HCT116 (cell line): ENCODE results near the gene SNTG2. TPM values are rescaled to one million over a fixed set of nuclear protein-coding genes. Genes with fewer than 3 reads are reported as not detected.

ENCODE experiments used
- ATAC-seq: fragments of 200-7000 bp; cut with Tn5 transposase; 2 replicates; pipeline ENCODE4 v1.9.1; 2020; ENCODE audit warnings: mild to moderate bottlenecking, moderate library complexity
- BruUV-seq: library from RNA; stranded (reverse); fragments of 400-500 nt; replicated peaks from 2 replicates; lab custom pipeline; 2021; lab: Mats Ljungman, UMichigan
- CTCF ChIA-PET: fragments of 300-600 bp; sonication (Branson Sonifier 250); formaldehyde crosslinking; loops from one replicate; lab custom pipeline; 2021; ENCODE audit warnings: antibody characterized with exemption; lab: Charles Lee
- POLR2A ChIA-PET: fragments of 300-600, 350-600 bp; sonication (Branson Sonifier 250); formaldehyde crosslinking; loops from one replicate; lab custom pipeline; 2021; ENCODE audit warnings: antibody characterized with exemption; lab: Charles Lee
- RAD21 ChIA-PET, 2 experiments: fragments of 300-600 bp; sonication (Branson Sonifier 250); formaldehyde crosslinking; loops; one replicate each; lab custom pipeline; 2023; ENCODE audit warnings: low total read pairs in 2 of 2; ENCODE audit not compliant: uncharacterized antibody in 2 of 2, unreplicated experiment in 2 of 2, low non-redundant PET in 1 of 2; lab: Charles Lee
- DNase-seq: peaks from one replicate; pipeline ENCODE4 v3.0.0-alpha.2; 2010; ENCODE audit warnings: low read depth, low spot score
- H2AFZ ChIP-seq: fragments of 200-600 bp; shearing (Covaris generic), sonication (generic); 2 replicates; pipeline ENCODE4 v1.6.1; 2017; ENCODE audit warnings: low read depth, mixed run types, mixed read lengths, antibody characterized with exemption, low read length; ENCODE audit not compliant: poor library complexity, severe bottlenecking
- H3K27ac ChIP-seq: 2 replicates; pipeline ENCODE4 v1.5.1; 2012; ENCODE audit warnings: low read depth, low read length
- H3K27me3 ChIP-seq: fragments of 200-600 bp; sonication (generic); 2 replicates; pipeline ENCODE4 v1.6.1; 2016; ENCODE audit warnings: mixed run types, low read length, mixed read lengths; ENCODE audit not compliant: insufficient read depth
- H3K36me3 ChIP-seq, 2 experiments: fragments of 200-500 bp in 1 of 2; fragments of 200-600 bp in 1 of 2; sonication (Bioruptor generic) in 1 of 2; sonication (generic) in 1 of 2; 2 replicates each; pipeline versions ENCODE4 v1.5.1 to v1.6.1; 2014 to 2016; ENCODE audit warnings: low read length in 2 of 2, inconsistent platforms in 1 of 2, mixed read lengths in 1 of 2, mixed run types in 1 of 2; ENCODE audit not compliant: insufficient read depth in 2 of 2, control insufficient read depth in 1 of 2
- H3K4me1 ChIP-seq, 2 experiments: fragments of 200-600 bp in 1 of 2; sonication (generic) in 1 of 2; 2 replicates each; pipeline versions ENCODE4 v1.5.1 to v1.6.1; 2012 to 2017; ENCODE audit warnings: low read length in 2 of 2, inconsistent platforms in 1 of 2, mild to moderate bottlenecking in 1 of 2, mixed read lengths in 1 of 2, mixed run types in 1 of 2, moderate library complexity in 1 of 2; ENCODE audit not compliant: insufficient read depth in 2 of 2, control insufficient read depth in 1 of 2
- H3K4me2 ChIP-seq: fragments of 200-600 bp; sonication (generic); 2 replicates; pipeline ENCODE4 v1.6.1; 2017; ENCODE audit warnings: mixed run types, low read length, mixed read lengths
- H3K4me3 ChIP-seq, 2 experiments: fragments of 200-600 bp in 1 of 2; sonication (generic) in 1 of 2; replicated peaks in 1 of 2; 2 replicates each; pipeline ENCODE4 v1.5.1; 2011 to 2016; ENCODE audit warnings: low read length in 2 of 2, control low read depth in 1 of 2, low read depth in 1 of 2, mild to moderate bottlenecking in 1 of 2, mixed read lengths in 1 of 2, mixed run types in 1 of 2
- H3K79me2 ChIP-seq: fragments of 200-600 bp; sonication (generic); 2 replicates; pipeline ENCODE4 v1.6.1; 2017; ENCODE audit warnings: mild to moderate bottlenecking, mixed run types, low read length, moderate library complexity, mixed read lengths; ENCODE audit not compliant: insufficient read depth
- H3K9ac ChIP-seq: fragments of 200-600 bp; sonication (generic); 2 replicates; pipeline ENCODE4 v1.6.1; 2016; ENCODE audit warnings: low read length, mixed read lengths
- H3K9me2 ChIP-seq: fragments of 200-600 bp; sonication (generic), shearing (Covaris generic); 2 replicates; pipeline ENCODE4 v1.6.1; 2017; ENCODE audit warnings: mixed run types, mild to moderate bottlenecking, moderate library complexity; ENCODE audit not compliant: insufficient read depth
- H3K9me3 ChIP-seq, 2 experiments: fragments of 200-500 bp in 1 of 2; fragments of 200-600 bp in 1 of 2; sonication (Bioruptor generic) in 1 of 2; sonication (generic) in 1 of 2; 2 replicates each; pipeline ENCODE4 v1.6.1; 2014 to 2017; ENCODE audit warnings: low read length in 2 of 2, mixed read lengths in 2 of 2, inconsistent platforms in 1 of 2, low read depth in 1 of 2, mild to moderate bottlenecking in 1 of 2, mixed run types in 1 of 2, moderate library complexity in 1 of 2; ENCODE audit not compliant: control insufficient read depth in 1 of 2, insufficient read depth in 1 of 2
- H4K20me1 ChIP-seq: fragments of 200-600 bp; sonication (generic), shearing (Covaris generic); 2 replicates; pipeline ENCODE4 v1.6.1; 2017; ENCODE audit warnings: mixed run types, mild to moderate bottlenecking, moderate library complexity; ENCODE audit not compliant: insufficient read depth
- ELF1 ChIP-seq: IDR thresholded peaks from 2 replicates; pipeline ENCODE4 v1.6.1; 2012; ENCODE audit warnings: low read depth, borderline replicate concordance
- EZH2 ChIP-seq: fragments of 200-600 bp; sonication (generic); IDR thresholded peaks from 2 replicates; pipeline ENCODE4 v1.6.1; 2017; ENCODE audit warnings: antibody characterized with exemption, mixed run types
- POLR2AphosphoS5 ChIP-seq: IDR thresholded peaks from 2 replicates; pipeline ENCODE4 v1.6.1; 2011; ENCODE audit warnings: mild to moderate bottlenecking, low read depth, low read length, moderate library complexity
- SRF ChIP-seq: IDR thresholded peaks from 2 replicates; pipeline ENCODE4 v1.6.1; 2012; ENCODE audit warnings: low read depth
- ZNF274 ChIP-seq: fragments of 200-500 bp; sonication (Bioruptor generic); IDR thresholded peaks from 2 replicates; pipeline ENCODE4 v1.6.1; 2014; ENCODE audit warnings: mild to moderate bottlenecking, low read depth, low read length, inconsistent platforms
- intact Hi-C: fragments of 100-400 bp; cut with micrococcal nuclease; formaldehyde crosslinking; loops from 2 replicates; pipeline ENCODE4 v1.10.0; 2022
- total RNA-seq: library from RNA; stranded (reverse); gene quantifications from one replicate; pipeline ENCODE4 v1.2.1, GENCODE V29; 2021; ENCODE audit not compliant: unreplicated experiment
- TF ChIP-seq, protein P1 (sequence below): IDR thresholded peaks from 2 replicates; pipeline ENCODE4 v1.6.1; 2012
- TF ChIP-seq, protein P2 (sequence below): IDR thresholded peaks from 2 replicates; pipeline ENCODE4 v1.6.1; 2011; ENCODE audit warnings: mild to moderate bottlenecking, low read length, moderate library complexity; ENCODE audit not compliant: insufficient replicate concordance; ENCODE audit errors: extremely low read depth
- TF ChIP-seq, protein P3 (sequence below): IDR thresholded peaks from 2 replicates; pipeline ENCODE4 v1.6.1; 2012

The SNTG2 gene
- total RNA-seq, 1 experiment from 2014 or later: not detected

DNA sequence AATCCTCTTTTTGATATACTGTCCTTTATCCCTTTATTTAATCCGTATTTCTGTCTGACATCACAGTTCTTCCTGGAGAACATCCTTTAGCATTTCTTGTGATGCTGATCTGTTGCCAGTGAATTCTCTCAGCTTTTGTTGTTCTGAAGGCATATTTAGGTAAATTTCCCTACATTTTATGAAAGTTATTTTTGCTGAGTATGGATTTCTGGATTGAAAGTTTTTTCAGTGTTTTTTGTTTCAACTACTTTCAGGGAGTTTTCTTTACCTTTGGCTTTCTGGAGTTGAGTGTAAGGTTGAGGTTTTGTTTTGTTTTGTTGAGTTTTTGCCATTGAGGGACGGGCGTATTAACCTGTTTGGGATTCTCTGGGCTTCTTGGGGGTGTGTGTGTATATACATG is 22.5 kb downstream of the SNTG2 start:
- RAD21 ChIA-PET: no interaction called here
- Histone ChIP-seq H3K4me1 (no peaks in the 10 kb centered on the region), H3K27ac (no peak overlapping the region), H2AFZ (no peak overlapping the region), H3K9me2 (no peaks in the 10 kb centered on the region), H3K4me3 (no peak overlapping the region), H3K36me3 (no peaks in the 10 kb centered on the region), H3K27me3 (peaks cover 7% of the 10 kb centered on the region; the same call in 1 of the 2 replicates), H3K79me2 (no peaks in the 10 kb centered on the region), H4K20me1 (no peaks in the 10 kb centered on the region), H3K9ac (no peak overlapping the region), H3K9me3 (no peaks in the 10 kb centered on the region), H3K4me2 (no peak overlapping the region)
- CTCF ChIA-PET: no interaction called here
- DNase-seq (no peak), ATAC-seq (no peak)
- no TSS peak for BruUV-seq
- TF ChIP-seq ZNF274 (no peak), SRF (no peak)
- POLR2A ChIA-PET: no interaction called here
- intact Hi-C loops: no loop called here

DNA sequence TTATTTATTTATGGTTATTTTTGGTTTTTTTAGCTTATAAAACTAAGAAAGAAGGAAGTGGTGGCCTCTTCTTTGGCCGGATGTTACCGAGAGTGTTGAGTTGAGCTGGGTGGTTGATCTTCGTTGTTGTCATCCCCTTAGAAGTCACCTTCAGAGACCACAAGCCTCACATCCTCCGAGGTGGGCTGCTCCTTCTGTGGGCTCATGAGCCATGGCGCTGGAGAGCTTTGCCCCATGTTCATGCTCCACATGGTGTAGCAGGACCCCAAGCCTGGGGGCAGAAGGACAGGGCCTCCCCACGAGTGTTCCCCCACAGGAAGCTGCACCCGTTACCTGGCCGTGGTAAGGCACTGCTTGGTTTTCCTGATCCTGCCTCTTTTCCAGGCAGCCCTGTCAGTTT is 23.4 kb downstream of the SNTG2 start:
- H3K9me3 ChIP-seq: no peaks in the 10 kb centered on the region
- no peaks in the 10 kb centered on the region for H4K20me1 ChIP-seq
- H3K27me3 ChIP-seq: peaks cover 13% of the 10 kb centered on the region
- H3K4me3 ChIP-seq: no peak overlapping the region
- H2AFZ ChIP-seq: no peak overlapping the region
- H3K9me2 ChIP-seq: no peaks in the 10 kb centered on the region
- RAD21 ChIA-PET: no interaction called here
- TF ChIP-seq, protein P1, sequence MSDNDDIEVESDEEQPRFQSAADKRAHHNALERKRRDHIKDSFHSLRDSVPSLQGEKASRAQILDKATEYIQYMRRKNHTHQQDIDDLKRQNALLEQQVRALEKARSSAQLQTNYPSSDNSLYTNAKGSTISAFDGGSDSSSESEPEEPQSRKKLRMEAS: no peak
- TF ChIP-seq SRF (no peak), POLR2AphosphoS5 (no peak), ELF1 (no peak), EZH2 (no peak), ZNF274 (no peak)
- TF ChIP-seq, protein P2, sequence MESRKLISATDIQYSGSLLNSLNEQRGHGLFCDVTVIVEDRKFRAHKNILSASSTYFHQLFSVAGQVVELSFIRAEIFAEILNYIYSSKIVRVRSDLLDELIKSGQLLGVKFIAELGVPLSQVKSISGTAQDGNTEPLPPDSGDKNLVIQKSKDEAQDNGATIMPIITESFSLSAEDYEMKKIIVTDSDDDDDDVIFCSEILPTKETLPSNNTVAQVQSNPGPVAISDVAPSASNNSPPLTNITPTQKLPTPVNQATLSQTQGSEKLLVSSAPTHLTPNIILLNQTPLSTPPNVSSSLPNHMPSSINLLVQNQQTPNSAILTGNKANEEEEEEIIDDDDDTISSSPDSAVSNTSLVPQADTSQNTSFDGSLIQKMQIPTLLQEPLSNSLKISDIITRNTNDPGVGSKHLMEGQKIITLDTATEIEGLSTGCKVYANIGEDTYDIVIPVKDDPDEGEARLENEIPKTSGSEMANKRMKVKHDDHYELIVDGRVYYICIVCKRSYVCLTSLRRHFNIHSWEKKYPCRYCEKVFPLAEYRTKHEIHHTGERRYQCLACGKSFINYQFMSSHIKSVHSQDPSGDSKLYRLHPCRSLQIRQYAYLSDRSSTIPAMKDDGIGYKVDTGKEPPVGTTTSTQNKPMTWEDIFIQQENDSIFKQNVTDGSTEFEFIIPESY: no peak
- TF ChIP-seq, protein P3, sequence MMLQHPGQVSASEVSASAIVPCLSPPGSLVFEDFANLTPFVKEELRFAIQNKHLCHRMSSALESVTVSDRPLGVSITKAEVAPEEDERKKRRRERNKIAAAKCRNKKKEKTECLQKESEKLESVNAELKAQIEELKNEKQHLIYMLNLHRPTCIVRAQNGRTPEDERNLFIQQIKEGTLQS: no peak
- POLR2A ChIA-PET: no interaction called here
- no peak overlapping the region for H3K9ac ChIP-seq
- no TSS peak for BruUV-seq
- H3K79me2 ChIP-seq: no peaks in the 10 kb centered on the region
- ATAC-seq (no peak), DNase-seq (no peak)
- no peak overlapping the region for H3K4me2 ChIP-seq
- intact Hi-C loops: no loop called here
- no peaks in the 10 kb centered on the region for H3K4me1 ChIP-seq
- CTCF ChIA-PET: no interaction called here
- no peaks in the 10 kb centered on the region for H3K36me3 ChIP-seq
- H3K27ac ChIP-seq: no peak overlapping the region
